Tibial nerve (tissue), 3 donors: Measurements from ENCODE around the gene ANXA8.
"Not testable (repeated sequence)": the region's sequence is repeated elsewhere in the genome, so short reads cannot be mapped to it uniquely, and the experiment has no call there.

Experiments used
- CTCF ChIP-seq, 5 experiments: fragments of 200-600 bp in 3 of 5; fragments of 450-650 bp in 2 of 5; sonication (generic) in 3 of 5; IDR thresholded peaks; one replicate each; pipeline ENCODE4 v1.5.1; 2016 to 2019; ENCODE audit warnings: antibody characterized with exemption in 5 of 5, mild to moderate bottlenecking in 3 of 5, moderate library complexity in 2 of 5
- POLR2A ChIP-seq, 2 donors: fragments of 450-650 bp; IDR thresholded peaks; one replicate each; pipeline ENCODE4 v1.6.1; 2017; ENCODE audit warnings: antibody characterized with exemption in 2 of 2, mild to moderate bottlenecking in 2 of 2, moderate library complexity in 2 of 2

- not testable (repeated sequence) for TF ChIP-seq CTCF, POLR2A (IDR thresholded peaks at IDR 0.05)
These were observed 3.8 kb downstream of the ANXA8 start for GRCh38 chr10:47480133-47480532.
